C4-2B (cell line): ENCODE measurements around the gene KRT1.

Experiments used
- CTCF ChIP-seq: fragments of 450-650 bp; conservative IDR thresholded peaks from 2 replicates; pipeline ENCODE4 v1.5.1; 2017; ENCODE audit warnings: mild to moderate bottlenecking
- ZFX ChIP-seq: fragments of 450-650 bp; IDR thresholded peaks from 2 replicates; pipeline ENCODE4 v1.6.1; 2017

- TF ChIP-seq CTCF (no peak), ZFX (no peak)
Observed at GRCh38 chr12:52631676-52632459, 48.3 kb downstream of the KRT1 start.
